ENCODE measurements around the gene CX3CL1. TPM values are rescaled to one million over a fixed set of nuclear protein-coding genes. Genes with fewer than 3 reads are reported as not detected.
"Not testable (repeated sequence)": the region's sequence is repeated elsewhere in the genome, so short reads cannot be mapped to it uniquely, and the experiment has no call there.

CX3CL1 gene
- total RNA-seq, 4 donors from 2014 or later, result 12.8 to 25.1 (median 13.6) TPM

- Histone ChIP-seq H3K4me1 (no peaks in the 10 kb centered on the region), H3K4me3 (no peak overlapping the region), H3K27me3 (peaks cover 5% of the 10 kb centered on the region), H3K9me3 (no peaks in the 10 kb centered on the region), H3K27ac (no peak overlapping the region), H3K36me3 (no peaks in the 10 kb centered on the region)
- WGBS, result 88% methylated on average over 1 of the region's 1 CpG
- TF ChIP-seq EP300 (IDR thresholded peaks at IDR 0.05) (no peak), POLR2AphosphoS5 (IDR thresholded peaks at IDR 0.05) (no peak), POLR2A (IDR thresholded peaks at IDR 0.05) (no peak), CTCF (IDR thresholded peaks at IDR 0.05) (no peak)
- DNase-seq (ENCODE audit: low spot score in 2 of 2), result no peak
These were observed 38.9 kb upstream of the CX3CL1 start for GRCh38 chr16:57333402-57333801.

- TF ChIP-seq CTCF (IDR thresholded peaks at IDR 0.05), result no peak
- Histone ChIP-seq H3K4me1 (no peaks in the 10 kb centered on the region), H3K27me3 (peaks cover 5% of the 10 kb centered on the region), H3K36me3 (no peaks in the 10 kb centered on the region), H3K4me3 (no peak overlapping the region), H3K27ac (no peak overlapping the region), H3K9me3 (no peaks in the 10 kb centered on the region)
- no peak for DNase-seq (ENCODE audit: low spot score in 2 of 2)
- 80% methylated on average over 4 of the region's 4 CpGs for WGBS
These were observed 36.9 kb upstream of the CX3CL1 start for GRCh38 chr16:57335366-57335765.

- Histone ChIP-seq H3K36me3 (no peaks in the 10 kb centered on the region), H3K27me3 (no peaks in the 10 kb centered on the region), H3K27ac (peak overlapping the region; percentile 62), H3K9me3 (no peaks in the 10 kb centered on the region), H3K4me1 (peaks cover 16% of the 10 kb centered on the region), H3K4me3 (no peak overlapping the region)
- 83% methylated on average over 6 of the region's 6 CpGs for WGBS
- DNase-seq (ENCODE audit: low spot score in 2 of 2), result no peak
- TF ChIP-seq CTCF (IDR thresholded peaks at IDR 0.05), result no peak
- TF ChIP-seq POLR2A (IDR thresholded peaks at IDR 0.05), result no peak
- TF ChIP-seq EP300 (IDR thresholded peaks at IDR 0.05), result no peak
These were observed 31.2 kb upstream of the CX3CL1 start for GRCh38 chr16:57341062-57341440.

- Histone ChIP-seq H3K27me3 (no peaks in the 10 kb centered on the region), H3K4me3 (no peak overlapping the region), H3K9me3 (no peaks in the 10 kb centered on the region), H3K27ac (peak overlapping the region; percentile 62), H3K4me1 (peaks cover 16% of the 10 kb centered on the region), H3K36me3 (no peaks in the 10 kb centered on the region)
- no peak for TF ChIP-seq POLR2A (IDR thresholded peaks at IDR 0.05)
- TF ChIP-seq CTCF (IDR thresholded peaks at IDR 0.05), result no peak
- TF ChIP-seq EP300 (IDR thresholded peaks at IDR 0.05), result no peak
- no peak for TF ChIP-seq POLR2AphosphoS5 (IDR thresholded peaks at IDR 0.05)
- no peak for DNase-seq (ENCODE audit: low spot score in 2 of 2)
- WGBS, result 53% methylated on average over 8 of the region's 8 CpGs
These were observed 30.6 kb upstream of the CX3CL1 start for GRCh38 chr16:57341441-57342303.

- not testable (repeated sequence) for H3K4me3 ChIP-seq; H3K27ac ChIP-seq; H3K9me3 ChIP-seq; H3K27me3 ChIP-seq; H3K36me3 ChIP-seq; DNase-seq (ENCODE audit: low spot score in 2 of 2)
- peaks cover 16% of the 10 kb centered on the region for H3K4me1 ChIP-seq
- WGBS, result 85% methylated on average over 9 of the region's 9 CpGs
These were observed 29.7 kb upstream of the CX3CL1 start for GRCh38 chr16:57342606-57343005.

GRCh38 chr16:57343221-57343620, 29.1 kb upstream of the CX3CL1 start:
- no peaks in the 10 kb centered on the region for H3K36me3 ChIP-seq
- no peak overlapping the region for H3K27ac ChIP-seq
- no peaks in the 10 kb centered on the region for H3K9me3 ChIP-seq
- no peak overlapping the region for H3K4me3 ChIP-seq
- H3K4me1 ChIP-seq, result peaks cover 16% of the 10 kb centered on the region
- no peak for DNase-seq (ENCODE audit: low spot score in 2 of 2)
- H3K27me3 ChIP-seq, result no peaks in the 10 kb centered on the region
- no peak for TF ChIP-seq CTCF (IDR thresholded peaks at IDR 0.05)
- no peak for TF ChIP-seq POLR2AphosphoS5 (IDR thresholded peaks at IDR 0.05)
- TF ChIP-seq POLR2A (IDR thresholded peaks at IDR 0.05), result no peak
- TF ChIP-seq EP300 (IDR thresholded peaks at IDR 0.05), result no peak
- WGBS, result 91% methylated on average over 7 of the region's 7 CpGs

GRCh38 chr16:57344094-57344493, 28.2 kb upstream of the CX3CL1 start:
- H3K9me3 ChIP-seq; DNase-seq (ENCODE audit: low spot score in 2 of 2); H3K27me3 ChIP-seq; H3K27ac ChIP-seq; H3K4me3 ChIP-seq; H3K36me3 ChIP-seq: not testable (repeated sequence)
- peaks cover 16% of the 10 kb centered on the region for H3K4me1 ChIP-seq
- 94% methylated on average over 5 of the region's 5 CpGs for WGBS

All from suprapubic skin (tissue), 4 donors.